Stimulated activated CD8-positive, alpha-beta memory T cell treated with anti-CD3 and anti-CD28 coated beads, Interleukin-15, amount 100 ng/mL, for 4 hours (primary cell): ENCODE measurements around the gene SMPD3.

Experiments used
- DNase-seq, 2 donors: peaks; one replicate each; pipeline ENCODE4 v3.0.0-alpha.2; 2020; ENCODE audit warnings: low read depth in 2 of 2

SMPD3 gene

GRCh38 chr16:68383858-68384257, 64.5 kb downstream of the SMPD3 start:
- no peak for DNase-seq

DNA sequence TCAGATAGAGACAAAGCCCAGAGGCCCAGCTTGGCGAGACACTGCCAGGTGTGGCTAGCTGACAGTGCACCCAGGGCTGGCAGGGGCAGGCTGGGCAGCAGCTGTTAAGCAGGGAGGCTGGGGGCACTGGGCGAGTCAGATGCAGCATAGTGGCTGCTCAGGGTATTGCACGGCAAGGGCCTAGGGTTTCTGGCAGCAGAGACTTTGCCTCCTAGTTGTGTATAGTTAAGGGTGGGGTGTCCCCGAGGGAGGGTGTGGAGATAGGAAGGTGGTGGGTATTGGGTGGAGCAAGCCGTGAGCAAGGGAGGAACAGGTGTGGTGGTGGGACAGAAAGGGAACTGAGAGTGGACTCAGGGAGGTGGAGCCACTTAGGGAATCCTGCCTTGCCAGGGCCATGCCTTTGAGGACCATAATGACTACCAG, 66.0 kb downstream of the SMPD3 start:
- DNase-seq: no peak

DNA sequence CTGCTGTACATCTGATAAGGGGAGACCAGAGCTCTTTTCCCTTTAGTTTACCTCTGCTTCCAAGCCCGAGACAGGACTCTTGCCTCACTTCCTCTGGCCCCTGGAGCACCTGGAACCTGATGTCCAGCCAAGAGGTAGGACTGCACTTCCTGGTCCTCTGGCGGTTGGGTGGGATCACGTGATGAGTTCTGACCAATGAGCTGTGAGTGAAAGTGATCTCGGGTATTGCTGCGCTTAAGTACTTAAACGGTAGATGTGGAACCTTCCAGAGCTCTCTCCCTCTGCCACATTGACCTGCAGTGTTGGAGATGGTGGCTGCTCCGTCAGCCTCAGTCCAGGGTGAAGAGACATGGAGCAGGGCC, 67.0 kb downstream of the SMPD3 start:
- DNase-seq: no peak

DNA sequence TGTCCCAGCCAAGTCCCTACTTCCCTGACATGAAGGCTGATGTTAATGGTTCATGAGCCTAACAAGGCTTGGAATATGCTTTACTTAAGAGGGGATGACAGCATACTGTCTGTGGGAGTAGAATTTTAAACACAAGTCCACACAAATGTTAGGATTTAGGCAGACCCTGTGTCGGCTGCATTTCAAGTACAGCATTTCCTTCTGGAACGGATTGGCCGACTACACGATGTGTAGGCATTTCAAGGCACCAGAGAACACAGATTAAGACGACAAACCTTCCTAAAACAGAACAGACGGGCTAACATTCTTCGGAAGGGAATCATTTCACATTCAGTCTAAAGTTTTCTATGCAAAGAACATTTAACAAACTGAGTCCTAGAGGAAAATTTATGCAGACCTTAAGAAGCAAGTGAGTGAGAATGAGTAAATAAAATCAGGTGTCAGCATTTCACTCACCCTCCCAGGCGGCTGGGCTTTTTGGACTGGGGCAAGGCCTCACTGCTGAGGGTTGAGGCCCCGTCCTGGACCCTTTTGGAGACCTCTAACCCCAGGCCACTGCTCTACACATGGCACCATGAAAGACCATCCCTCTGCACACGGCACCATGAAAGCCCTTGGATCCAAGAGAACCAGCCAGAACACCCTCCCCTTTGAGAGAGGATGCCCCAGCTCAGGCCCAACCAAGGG, 67.5 kb downstream of the SMPD3 start:
- no peak for DNase-seq

DNA sequence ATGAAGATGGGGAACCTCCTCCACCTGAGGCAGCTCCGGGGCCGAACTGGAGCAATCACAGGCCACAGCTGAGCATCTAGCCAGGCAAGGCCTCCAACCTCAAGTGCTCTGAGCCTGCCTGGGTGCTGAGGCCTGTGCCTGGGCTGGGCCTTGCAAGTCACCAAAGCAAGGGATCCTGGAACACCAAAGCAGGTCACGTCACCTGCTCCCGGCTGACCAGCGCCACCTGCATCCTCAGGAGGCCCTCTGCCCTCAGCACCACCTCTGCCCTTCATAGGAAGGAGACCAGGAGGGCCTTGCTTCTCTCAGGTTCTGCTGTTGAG, 68.0 kb downstream of the SMPD3 start:
- no peak for DNase-seq

DNA sequence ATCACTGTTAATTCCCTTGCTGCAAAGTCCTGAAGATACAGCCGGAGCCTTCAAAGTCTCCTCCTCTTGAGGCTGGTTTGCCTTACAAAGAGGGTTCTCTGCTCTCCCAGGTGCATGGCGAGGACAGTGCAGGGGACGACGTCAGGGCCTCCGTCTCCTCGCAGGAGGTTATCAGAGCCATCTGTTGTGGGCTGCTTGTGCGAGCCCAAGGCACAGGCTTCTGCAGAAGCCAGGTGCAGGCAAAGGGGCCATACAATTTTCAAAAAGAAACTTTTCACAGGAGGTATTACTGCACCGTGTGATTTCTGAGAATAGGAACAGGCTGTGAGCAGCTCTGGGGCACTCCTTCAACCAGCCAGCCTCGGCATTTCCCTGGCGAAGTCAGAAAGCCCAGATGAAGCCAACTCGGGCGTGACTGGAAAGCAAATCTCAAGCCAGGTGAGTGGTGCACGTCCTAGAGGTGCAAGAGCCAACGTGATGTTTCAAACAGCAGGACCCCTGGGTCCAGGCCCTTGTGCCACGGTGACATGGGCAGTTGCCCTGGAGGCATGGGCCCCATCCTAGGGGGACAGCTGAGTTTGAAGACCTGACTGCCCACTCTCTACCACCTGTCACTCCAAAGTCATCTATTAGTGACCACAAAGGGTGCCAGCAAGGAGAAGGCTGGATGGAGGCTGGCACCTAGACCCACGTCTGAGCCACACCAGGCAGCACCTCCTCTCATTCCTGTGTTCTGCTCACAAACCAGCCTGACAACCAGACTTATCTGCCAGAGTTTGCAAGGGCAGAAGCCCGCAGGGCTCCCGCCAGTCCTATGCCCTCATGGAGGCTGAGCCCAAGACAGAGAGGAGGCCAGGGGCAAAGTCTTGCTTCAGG, 68.6 kb downstream of the SMPD3 start:
- DNase-seq: no peak

- DNase-seq: no peak
These were observed 69.6 kb downstream of the SMPD3 start for GRCh38 chr16:68378436-68379415.

DNA sequence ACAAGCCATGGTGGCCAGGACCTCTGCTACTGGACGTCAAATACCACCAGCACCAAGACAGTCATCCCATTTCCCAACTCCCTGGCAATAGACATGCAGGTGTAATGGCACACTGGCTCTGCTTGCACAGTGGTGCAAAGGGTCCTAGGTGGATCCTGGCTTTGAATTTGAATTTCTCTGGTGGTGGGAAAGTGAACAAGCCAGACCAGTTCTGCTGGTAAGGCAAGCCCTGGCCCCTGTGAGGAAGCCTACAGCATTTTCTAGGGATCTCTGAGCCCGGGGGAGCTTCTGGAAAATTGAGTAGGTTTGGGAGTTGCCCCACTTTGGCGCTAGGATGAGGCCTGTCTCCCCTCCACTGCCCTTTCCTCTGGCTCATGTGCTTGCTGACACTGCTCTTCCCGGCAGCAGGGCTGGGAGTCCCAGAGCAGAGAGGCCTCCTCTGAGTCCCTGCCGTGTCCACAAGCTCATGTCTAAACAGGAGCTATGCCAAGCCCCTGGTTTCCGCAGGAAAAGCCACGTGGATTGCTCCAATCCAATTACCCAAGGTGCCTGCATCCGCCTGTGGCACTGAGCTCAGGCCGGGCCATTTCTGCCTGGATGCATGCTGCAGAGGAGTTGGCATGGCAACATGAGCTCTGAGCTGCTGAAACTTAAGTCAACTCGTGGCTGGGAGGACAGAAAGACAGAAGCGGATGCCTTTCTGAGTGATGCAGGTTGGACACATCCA, 70.5 kb downstream of the SMPD3 start:
- no peak for DNase-seq

GRCh38 chr16:68377221-68377620, 71.1 kb downstream of the SMPD3 start:
- no peak for DNase-seq

DNA sequence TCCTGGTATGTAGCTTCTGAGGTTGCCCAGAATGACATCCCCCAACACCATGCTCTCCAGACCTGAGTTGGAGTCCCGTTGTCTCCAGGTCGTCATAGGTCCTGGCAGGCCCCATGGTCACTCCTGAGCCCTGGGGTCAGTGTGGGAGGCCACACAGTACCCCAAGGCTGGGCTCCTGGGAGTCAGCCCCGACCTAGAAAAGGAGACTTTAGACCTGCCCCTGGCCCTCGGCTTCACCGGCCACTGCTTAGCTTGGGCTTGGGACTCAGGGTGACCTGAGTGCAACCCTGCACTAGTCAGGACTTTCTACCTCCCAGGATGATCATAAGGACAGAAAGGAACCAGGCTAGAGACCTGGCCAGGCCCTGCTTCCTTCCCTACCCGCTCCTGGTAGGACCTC, 71.7 kb downstream of the SMPD3 start:
- DNase-seq: no peak

GRCh38 chr16:68375801-68376536, 72.3 kb downstream of the SMPD3 start:
- no peak for DNase-seq

DNA sequence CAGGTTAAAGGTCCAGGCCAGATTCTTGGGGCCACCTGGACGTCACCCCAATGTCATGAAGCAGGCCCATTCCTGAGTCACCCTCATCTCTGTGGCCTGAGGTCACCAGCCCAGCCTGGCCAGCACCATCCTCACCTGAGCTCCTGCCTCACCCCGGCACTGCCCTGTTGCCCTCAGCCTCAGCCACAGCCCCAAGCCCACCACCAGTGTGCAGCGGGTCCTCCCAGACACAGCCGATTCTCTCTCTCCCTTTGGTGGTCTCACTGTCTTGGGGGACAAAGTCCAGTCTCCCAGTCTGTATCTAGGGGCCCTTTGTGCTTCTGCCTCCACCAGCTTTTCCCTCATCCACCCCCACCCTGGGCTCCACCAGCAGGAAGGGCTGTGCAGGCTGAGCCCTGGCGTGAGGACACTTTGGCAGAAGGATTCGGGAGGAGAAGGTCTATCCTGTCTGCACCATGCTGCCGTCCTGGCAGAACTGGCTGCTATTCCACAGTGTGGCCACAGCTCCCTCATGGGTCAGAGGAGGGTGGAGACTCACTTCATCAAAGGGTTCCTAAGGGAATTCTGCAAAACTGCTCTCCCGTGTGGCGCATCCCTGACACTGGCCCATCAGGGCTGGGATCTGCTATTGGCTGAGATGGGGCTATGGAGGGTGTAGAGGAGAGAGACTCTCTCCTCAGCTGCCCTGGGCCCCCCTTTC, 73.2 kb downstream of the SMPD3 start:
- no peak for DNase-seq

DNA sequence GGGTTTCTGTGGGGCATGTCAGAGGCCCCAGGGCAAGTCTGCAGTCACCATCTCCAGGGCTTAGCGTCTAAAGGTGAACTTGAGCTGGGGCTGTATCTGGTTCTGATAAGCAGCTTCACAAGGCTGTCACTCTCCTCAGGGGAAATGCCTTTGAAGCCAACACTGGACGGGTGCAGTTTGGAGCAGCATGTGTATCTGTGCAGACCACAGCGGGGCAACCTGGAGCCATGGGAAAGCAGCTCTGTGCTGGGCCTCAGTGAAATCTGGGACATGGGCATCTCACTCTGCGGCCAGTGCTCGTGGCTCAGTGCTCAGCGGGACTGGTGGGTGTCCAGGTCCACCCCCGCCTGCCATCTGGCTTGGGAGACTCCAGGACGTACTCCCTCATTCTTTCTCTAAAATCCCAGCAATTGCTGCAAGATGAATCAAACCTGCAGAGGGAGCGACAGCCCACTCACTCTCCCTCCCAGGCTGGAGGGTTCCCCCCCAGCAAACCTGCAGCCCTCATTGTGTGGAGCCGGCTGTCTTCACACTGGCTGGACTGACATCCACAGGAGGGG, 74.0 kb downstream of the SMPD3 start:
- no peak for DNase-seq

- DNase-seq: no peak
These were observed 74.6 kb downstream of the SMPD3 start for GRCh38 chr16:68373528-68374245.

DNA sequence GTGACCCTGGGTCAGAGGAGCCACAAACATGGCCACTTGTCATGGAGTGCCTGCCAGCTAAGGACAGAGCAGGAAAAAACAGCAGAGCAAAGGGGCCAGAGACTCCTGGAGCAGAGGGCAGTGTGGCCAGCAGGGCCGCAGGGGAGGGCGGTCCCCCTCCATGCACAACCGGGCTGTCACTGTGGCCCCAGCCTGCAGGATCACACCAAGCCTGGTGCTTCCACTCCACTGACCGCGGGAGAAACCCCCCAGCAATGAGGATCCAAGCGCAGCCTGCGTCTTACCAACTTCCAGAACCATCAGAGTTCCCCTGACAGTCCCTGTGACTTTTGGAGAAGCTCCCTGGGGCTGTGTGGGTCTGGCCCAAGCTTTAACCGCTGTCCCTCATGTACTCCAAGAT, 75.5 kb downstream of the SMPD3 start:
- DNase-seq: no peak

DNA sequence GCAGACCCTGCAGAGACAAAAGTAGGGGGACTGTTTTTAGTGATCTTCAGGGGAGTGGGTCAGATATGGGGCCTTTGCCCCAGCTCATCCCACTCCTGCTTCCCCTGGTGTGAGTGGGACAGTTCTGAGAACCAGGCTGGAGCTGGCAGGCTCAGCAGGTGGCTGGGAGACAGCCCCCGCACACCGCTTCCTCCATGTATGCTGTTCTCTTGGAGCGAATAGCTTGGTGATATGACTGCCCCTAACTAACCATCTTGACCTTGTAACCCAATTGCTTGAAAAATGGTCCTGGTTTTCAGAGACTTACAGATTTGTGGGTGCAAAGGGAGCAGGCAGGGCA, 76.0 kb downstream of the SMPD3 start:
- no peak for DNase-seq

DNA sequence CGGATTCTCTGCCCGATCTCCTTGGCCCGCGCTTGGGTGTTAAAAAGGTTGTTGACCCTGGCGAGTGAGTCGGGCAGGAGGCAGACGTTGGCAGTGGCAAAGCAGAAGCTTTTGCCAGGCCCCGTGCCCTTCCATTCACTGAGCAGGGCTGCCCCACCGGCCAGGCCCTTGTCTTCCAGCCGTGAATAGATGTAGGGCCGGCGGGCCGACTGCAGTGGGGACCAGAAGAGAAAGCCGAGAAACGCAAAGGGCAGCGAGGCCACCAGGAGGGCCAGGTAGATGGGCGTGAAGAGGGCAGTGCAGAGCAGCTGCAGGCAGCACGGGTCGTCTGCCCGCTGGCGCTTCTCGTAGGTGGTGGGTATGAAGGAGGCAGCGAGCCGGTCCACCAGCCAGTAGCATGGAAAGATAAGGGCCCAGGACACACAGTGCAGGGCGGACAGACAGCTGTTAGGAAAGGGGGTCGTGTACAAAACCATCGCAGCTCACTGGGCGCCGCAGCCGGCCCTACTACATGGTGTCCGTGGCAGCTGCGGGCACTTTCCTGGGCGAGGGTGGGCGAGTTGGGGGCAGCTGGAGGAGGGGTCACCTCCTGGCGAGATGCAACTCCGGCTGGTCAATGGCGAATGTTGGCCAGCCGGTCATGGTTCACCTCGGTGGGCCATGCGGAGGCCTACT, 76.5 kb downstream of the SMPD3 start:
- DNase-seq: no peak

GRCh38 chr16:68371276-68371651, 77.0 kb downstream of the SMPD3 start:
- no peak for DNase-seq
